Hematopoietic multipotent progenitor cell treated with erythropoietin and hydrocortisone succinate and interleukin-3 and kit ligand, for 4 days (in vitro differentiated cells): ENCODE data around the gene GAS1.

ENCODE experiments used
- DNase-seq: peaks from one replicate; pipeline ENCODE4 v3.0.0-alpha.2; 2015

The GAS1 gene

GRCh38 chr9:86962692-86963091 lies 15.4 kb upstream of the GAS1 start:
- no peak for DNase-seq

- DNase-seq, result no peak
These were observed 13.6 kb upstream of the GAS1 start for GRCh38 chr9:86960938-86961337.

- DNase-seq, result no peak
These were observed 10.9 kb upstream of the GAS1 start for GRCh38 chr9:86958203-86958602.

GRCh38 chr9:86955561-86955960 lies 8.3 kb upstream of the GAS1 start:
- DNase-seq, result no peak

GRCh38 chr9:86955042-86955441 lies 7.7 kb upstream of the GAS1 start:
- no peak for DNase-seq

GRCh38 chr9:86953181-86953580 lies 5.9 kb upstream of the GAS1 start:
- no peak for DNase-seq

- peak; percentile 90 for DNase-seq
These were observed 996 bp upstream of the GAS1 start for GRCh38 chr9:86948074-86948929.

GRCh38 chr9:86946201-86947145 lies 833 bp downstream of the GAS1 start:
- peak; percentile 79 for DNase-seq

GRCh38 chr9:86945728-86946200 lies 1.5 kb downstream of the GAS1 start:
- no peak for DNase-seq

- no peak for DNase-seq
These were observed 2.2 kb downstream of the GAS1 start for GRCh38 chr9:86944796-86945727.

GRCh38 chr9:86943201-86944113 lies 3.8 kb downstream of the GAS1 start:
- DNase-seq, result no peak

GRCh38 chr9:86942281-86943200 lies 4.8 kb downstream of the GAS1 start:
- DNase-seq, result no peak

GRCh38 chr9:86941197-86941596 lies 6.1 kb downstream of the GAS1 start:
- DNase-seq, result no peak

- no peak for DNase-seq
These were observed 6.5 kb downstream of the GAS1 start for GRCh38 chr9:86940774-86941173.

GRCh38 chr9:86939891-86940290 lies 7.4 kb downstream of the GAS1 start:
- DNase-seq, result no peak

GRCh38 chr9:86939321-86939720 lies 8.0 kb downstream of the GAS1 start:
- DNase-seq, result no peak

- no peak for DNase-seq
These were observed 8.5 kb downstream of the GAS1 start for GRCh38 chr9:86938780-86939179.

- no peak for DNase-seq
These were observed 21.2 kb downstream of the GAS1 start for GRCh38 chr9:86926145-86926544.

GRCh38 chr9:86925686-86926085 lies 21.6 kb downstream of the GAS1 start:
- DNase-seq, result no peak

- DNase-seq, result no peak
These were observed 23.1 kb downstream of the GAS1 start for GRCh38 chr9:86924206-86924605.
